DOHH2 (cell line): ENCODE data around the gene AKIRIN2.

ENCODE experiments used
- EZH2phosphoT487 ChIP-seq: fragments of 200-600 bp; sonication (generic); IDR thresholded peaks from 2 replicates; pipeline ENCODE4 v1.6.1; 2017; ENCODE audit warnings: borderline replicate concordance, mild to moderate bottlenecking, antibody characterized with exemption, low read length, moderate library complexity, mixed read lengths
- TF ChIP-seq, protein P1 (sequence below): fragments of 200-600 bp; sonication (generic); IDR thresholded peaks from one replicate; pipeline ENCODE4 v1.5.1; 2014; ENCODE audit warnings: antibody characterized with exemption, mild to moderate bottlenecking, low read depth, low read length; ENCODE audit not compliant: poor library complexity, severe bottlenecking

DNA sequence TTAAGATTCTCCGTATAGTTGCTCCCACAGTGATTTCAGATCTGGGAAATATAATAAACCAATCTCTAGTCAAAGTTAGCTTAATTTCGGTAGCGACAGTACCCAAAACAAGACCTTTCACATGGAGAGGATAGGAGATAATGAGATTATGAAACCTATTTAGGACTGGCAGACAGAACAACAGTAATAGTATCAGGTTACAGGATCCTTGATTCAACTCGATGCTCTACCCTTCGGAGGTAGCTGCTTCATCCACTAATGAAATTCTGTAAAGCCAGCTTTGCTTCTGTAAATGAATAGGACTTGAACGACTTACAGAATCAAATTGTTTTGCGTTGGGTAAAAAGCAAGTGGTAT is 534 bp upstream of the AKIRIN2 start:
- TF ChIP-seq, protein P1, sequence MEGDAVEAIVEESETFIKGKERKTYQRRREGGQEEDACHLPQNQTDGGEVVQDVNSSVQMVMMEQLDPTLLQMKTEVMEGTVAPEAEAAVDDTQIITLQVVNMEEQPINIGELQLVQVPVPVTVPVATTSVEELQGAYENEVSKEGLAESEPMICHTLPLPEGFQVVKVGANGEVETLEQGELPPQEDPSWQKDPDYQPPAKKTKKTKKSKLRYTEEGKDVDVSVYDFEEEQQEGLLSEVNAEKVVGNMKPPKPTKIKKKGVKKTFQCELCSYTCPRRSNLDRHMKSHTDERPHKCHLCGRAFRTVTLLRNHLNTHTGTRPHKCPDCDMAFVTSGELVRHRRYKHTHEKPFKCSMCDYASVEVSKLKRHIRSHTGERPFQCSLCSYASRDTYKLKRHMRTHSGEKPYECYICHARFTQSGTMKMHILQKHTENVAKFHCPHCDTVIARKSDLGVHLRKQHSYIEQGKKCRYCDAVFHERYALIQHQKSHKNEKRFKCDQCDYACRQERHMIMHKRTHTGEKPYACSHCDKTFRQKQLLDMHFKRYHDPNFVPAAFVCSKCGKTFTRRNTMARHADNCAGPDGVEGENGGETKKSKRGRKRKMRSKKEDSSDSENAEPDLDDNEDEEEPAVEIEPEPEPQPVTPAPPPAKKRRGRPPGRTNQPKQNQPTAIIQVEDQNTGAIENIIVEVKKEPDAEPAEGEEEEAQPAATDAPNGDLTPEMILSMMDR: no peak
- TF ChIP-seq EZH2phosphoT487: no peak
